IMR-90 (cell line): ENCODE results near the gene GATA5. TPM values are rescaled to one million over a fixed set of nuclear protein-coding genes. Genes with fewer than 3 reads are reported as not detected.

Experiments used
- ATAC-seq: fragments of 200-7000 bp; cut with Tn5 transposase; 2 replicates; pipeline ENCODE4 v1.9.1; 2020; ENCODE audit warnings: low read depth, mild to moderate bottlenecking, moderate library complexity
- BruUV-seq: library from RNA; stranded (reverse); fragments of 400-500 nt; replicated peaks from 2 replicates; lab custom pipeline; 2021; lab: Mats Ljungman, UMichigan
- CTCF ChIA-PET: fragments of 300-600 bp; formaldehyde crosslinking; extraction: SDS; loops from one replicate; lab custom pipeline; 2021; ENCODE audit warnings: antibody characterized with exemption; lab: Yijun Ruan, JAX
- POLR2A ChIA-PET: fragments of 300-600 bp; sonication (Branson Sonifier 250); formaldehyde crosslinking; loops from one replicate; lab custom pipeline; 2022; ENCODE audit warnings: antibody characterized with exemption; ENCODE audit not compliant: unreplicated experiment; lab: Charles Lee
- DNase-seq: peaks from one replicate; pipeline ENCODE4 v3.0.0; 2013
- H2AFZ ChIP-seq: replicated peaks from 2 replicates; pipeline ENCODE3; 2013; ENCODE audit warnings: low read length, mild to moderate bottlenecking; ENCODE audit not compliant: poor library complexity
- H2AK5ac ChIP-seq: 2 replicates; pipeline ENCODE4 v1.6.1; 2013; ENCODE audit warnings: low read depth, low read length, inconsistent platforms
- H2AK9ac ChIP-seq: replicated peaks from 2 replicates; pipeline ENCODE3; 2013; ENCODE audit warnings: mild to moderate bottlenecking, low read depth, low read length, moderate library complexity; ENCODE audit not compliant: poor library complexity
- H2BK120ac ChIP-seq: 2 replicates; pipeline ENCODE4 v1.6.1; 2013; ENCODE audit warnings: low read depth, low read length, inconsistent platforms
- H2BK15ac ChIP-seq: 3 replicates; pipeline ENCODE4 v1.6.1; 2013; ENCODE audit warnings: low read depth, low read length, inconsistent platforms
- H2BK20ac ChIP-seq: 2 replicates; pipeline ENCODE4 v1.6.1; 2013; ENCODE audit warnings: low read depth, mild to moderate bottlenecking, inconsistent platforms, low read length, moderate library complexity
- H2BK5ac ChIP-seq: 2 replicates; pipeline ENCODE4 v1.6.1; 2013; ENCODE audit warnings: mild to moderate bottlenecking, low read depth, low read length, inconsistent platforms; ENCODE audit not compliant: poor library complexity, severe bottlenecking
- H3K14ac ChIP-seq: replicated peaks from 2 replicates; pipeline ENCODE4 v1.6.1; 2013; ENCODE audit warnings: low read depth, low read length, inconsistent platforms
- H3K18ac ChIP-seq: 2 replicates; pipeline ENCODE4 v1.6.1; 2013; ENCODE audit warnings: low read depth, low read length, control low read depth
- H3K23ac ChIP-seq: 2 replicates; pipeline ENCODE4 v1.6.1; 2013; ENCODE audit warnings: low read depth, low read length, inconsistent platforms
- H3K27ac ChIP-seq: 2 replicates; pipeline ENCODE4 v1.5.1; 2013; ENCODE audit warnings: mild to moderate bottlenecking, control low read depth, low read length; ENCODE audit not compliant: insufficient read depth
- H3K27me3 ChIP-seq: 2 replicates; pipeline ENCODE4 v1.6.1; 2013; ENCODE audit warnings: low read length; ENCODE audit not compliant: control insufficient read depth, insufficient read depth
- H3K36me3 ChIP-seq: 2 replicates; pipeline ENCODE4 v1.6.1; 2013; ENCODE audit warnings: low read length, mixed read lengths; ENCODE audit not compliant: control insufficient read depth, insufficient read depth
- H3K4ac ChIP-seq: 2 replicates; pipeline ENCODE4 v1.6.1; 2013; ENCODE audit warnings: low read depth, low read length, inconsistent platforms
- H3K4me1 ChIP-seq: 2 replicates; pipeline ENCODE4 v1.6.1; 2013; ENCODE audit warnings: low read length, mixed read lengths; ENCODE audit not compliant: control insufficient read depth, insufficient read depth
- H3K4me2 ChIP-seq: 2 replicates; pipeline ENCODE4 v1.6.1; 2013; ENCODE audit warnings: low read depth, mild to moderate bottlenecking, control low read depth, low read length, moderate library complexity
- H3K4me3 ChIP-seq: 2 replicates; pipeline ENCODE4 v1.5.1; 2013; ENCODE audit warnings: low read depth, mild to moderate bottlenecking, control low read depth, low read length, moderate library complexity; ENCODE audit not compliant: insufficient read depth
- H3K56ac ChIP-seq: 2 replicates; pipeline ENCODE4 v1.6.1; 2013; ENCODE audit warnings: low read length, inconsistent platforms; ENCODE audit not compliant: insufficient read depth; ENCODE audit errors: extremely low read depth
- H3K79me1 ChIP-seq, 2 experiments: 2 replicates each; pipeline ENCODE4 v1.6.1; 2013; ENCODE audit warnings: low read length in 2 of 2, inconsistent platforms in 1 of 2, low read depth in 1 of 2
- H3K9ac ChIP-seq: 2 replicates; pipeline ENCODE4 v1.6.1; 2013; ENCODE audit warnings: low read depth, low read length, control low read depth
- H3K9me1 ChIP-seq: 2 replicates; pipeline ENCODE4 v1.6.1; 2013; ENCODE audit warnings: low read length, inconsistent platforms; ENCODE audit not compliant: insufficient read depth
- H3K9me3 ChIP-seq: 2 replicates; pipeline ENCODE4 v1.6.1; 2013; ENCODE audit warnings: low read length; ENCODE audit not compliant: control insufficient read depth, insufficient read depth
- H4K20me1 ChIP-seq: 2 replicates; pipeline ENCODE4 v1.6.1; 2013; ENCODE audit warnings: low read length, inconsistent platforms; ENCODE audit not compliant: insufficient read depth
- H4K5ac ChIP-seq: 2 replicates; pipeline ENCODE4 v1.6.1; 2013; ENCODE audit warnings: mild to moderate bottlenecking, low read depth, low read length, control low read depth
- H4K8ac ChIP-seq, 2 experiments: 2 replicates each; pipeline ENCODE4 v1.6.1; 2013; ENCODE audit warnings: low read depth in 2 of 2, low read length in 2 of 2, control low read depth in 1 of 2, inconsistent platforms in 1 of 2
- H4K91ac ChIP-seq: 2 replicates; pipeline ENCODE4 v1.6.1; 2013; ENCODE audit warnings: low read depth, low read length, inconsistent platforms; ENCODE audit not compliant: insufficient read depth
- CHD1 ChIP-seq: IDR thresholded peaks from 2 replicates; pipeline ENCODE4 v1.6.1; 2012; ENCODE audit warnings: low read depth, low read length, improper control_type of control experiment
- MXI1 ChIP-seq: IDR thresholded peaks from 2 replicates; pipeline ENCODE4 v1.6.1; 2012; ENCODE audit warnings: low read depth, mild to moderate bottlenecking, low read length, moderate library complexity, borderline replicate concordance
- RAD21 ChIP-seq: IDR thresholded peaks from 2 replicates; pipeline ENCODE4 v1.6.1; 2012; ENCODE audit warnings: low read length, improper control_type of control experiment
- RFX5 ChIP-seq: IDR thresholded peaks from 2 replicates; pipeline ENCODE4 v1.8.0; 2012; ENCODE audit warnings: low read depth, mild to moderate bottlenecking, low read length, moderate library complexity
- WGBS, 2 experiments: methylation state at CpG; one replicate each; pipeline versions ENCODE4 v1.1.5 to v1.1.7; 2013; ENCODE audit warnings: missing lambda C conversion rate in 2 of 2; ENCODE audit not compliant: insufficient read length in 1 of 2; ENCODE audit errors: extremely low coverage in 2 of 2; 5-methylcytosine and 5-hydroxymethylcytosine counted together
- dilution Hi-C: fragments of 300-500 bp; cut with HindIII; formaldehyde crosslinking; loops from one replicate; pipeline ENCODE4 v1.14.3; 2018; ENCODE audit warnings: low sequenced_read_pairs; ENCODE audit not compliant: unreplicated experiment
- in situ Hi-C: fragments of 300-500 bp; cut with MboI; formaldehyde crosslinking; loops from 3 replicates; pipeline ENCODE4 v1.14.3; 2019; ENCODE audit warnings: low sequenced_read_pairs, inconsistent platforms, mixed read lengths
- intact Hi-C: fragments of 100-400 bp; cut with micrococcal nuclease; formaldehyde crosslinking; loops from 2 replicates; pipeline ENCODE4 v1.10.0; 2022
- polyA plus RNA-seq, 3 experiments: library from polyadenylated mRNA; depleted of rRNA; stranded (reverse); fragments of >200 nt; gene quantifications; 2 replicates each; pipeline ENCODE4 v1.2.3, GENCODE V29; 2012; ENCODE audit warnings: low replicate concordance in 1 of 3
- total RNA-seq: library from RNA; depleted of rRNA; stranded (reverse); fragments of >200 nt; gene quantifications from 2 replicates; pipeline ENCODE4 v1.2.3, GENCODE V29; 2012
- TF ChIP-seq, protein P1 (sequence below): conservative IDR thresholded peaks from 2 replicates; pipeline ENCODE4 v1.5.1; 2012; ENCODE audit warnings: mild to moderate bottlenecking, low read depth, low read length, improper control_type of control experiment

Gene GATA5
- total and polyA plus RNA-seq, 2 of the 4 experiments (the other 2 are of a cell fraction) = not detected

GRCh38 chr20:62449951-62450691 is 25.7 kb downstream of the GATA5 start:
- intact Hi-C loops = no loop called here
- Histone ChIP-seq H3K9me3 (no peaks in the 10 kb centered on the region), H2AFZ (no peak overlapping the region), H2AK5ac (no peak overlapping the region), H3K27ac (no peak overlapping the region), H3K14ac (no peak overlapping the region), H2BK5ac (no peak overlapping the region), H4K20me1 (no peaks in the 10 kb centered on the region), H3K79me1 (no peaks in the 10 kb centered on the region), H4K8ac (no peak overlapping the region), H2BK15ac (no peak overlapping the region), H2BK120ac (no peak overlapping the region), H3K9me1 (no peaks in the 10 kb centered on the region), H3K4ac (no peak overlapping the region), H3K18ac (no peak overlapping the region), H2BK20ac (no peak overlapping the region), H3K23ac (no peak overlapping the region), H3K4me3 (no peak overlapping the region), H4K5ac (no peak overlapping the region), H3K9ac (no peak overlapping the region), H3K36me3 (no peaks in the 10 kb centered on the region), H3K4me2 (no peak overlapping the region), H3K4me1 (no peaks in the 10 kb centered on the region), H2AK9ac (no peak overlapping the region), H4K91ac (no peak overlapping the region), H3K27me3 (peaks cover 37% of the 10 kb centered on the region), H3K56ac (no peak overlapping the region)
- ATAC-seq (no peak), DNase-seq (no peak)
- dilution Hi-C loops = no loop called here
- ChIA-PET CTCF (no interaction called here), POLR2A (no interaction called here)
- no peak for TF ChIP-seq CHD1
- TF ChIP-seq RFX5 = no peak
- no peak for TF ChIP-seq RAD21
- TF ChIP-seq MXI1 = no peak
- TF ChIP-seq, protein P1, sequence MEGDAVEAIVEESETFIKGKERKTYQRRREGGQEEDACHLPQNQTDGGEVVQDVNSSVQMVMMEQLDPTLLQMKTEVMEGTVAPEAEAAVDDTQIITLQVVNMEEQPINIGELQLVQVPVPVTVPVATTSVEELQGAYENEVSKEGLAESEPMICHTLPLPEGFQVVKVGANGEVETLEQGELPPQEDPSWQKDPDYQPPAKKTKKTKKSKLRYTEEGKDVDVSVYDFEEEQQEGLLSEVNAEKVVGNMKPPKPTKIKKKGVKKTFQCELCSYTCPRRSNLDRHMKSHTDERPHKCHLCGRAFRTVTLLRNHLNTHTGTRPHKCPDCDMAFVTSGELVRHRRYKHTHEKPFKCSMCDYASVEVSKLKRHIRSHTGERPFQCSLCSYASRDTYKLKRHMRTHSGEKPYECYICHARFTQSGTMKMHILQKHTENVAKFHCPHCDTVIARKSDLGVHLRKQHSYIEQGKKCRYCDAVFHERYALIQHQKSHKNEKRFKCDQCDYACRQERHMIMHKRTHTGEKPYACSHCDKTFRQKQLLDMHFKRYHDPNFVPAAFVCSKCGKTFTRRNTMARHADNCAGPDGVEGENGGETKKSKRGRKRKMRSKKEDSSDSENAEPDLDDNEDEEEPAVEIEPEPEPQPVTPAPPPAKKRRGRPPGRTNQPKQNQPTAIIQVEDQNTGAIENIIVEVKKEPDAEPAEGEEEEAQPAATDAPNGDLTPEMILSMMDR = no peak
- in situ Hi-C loops = no loop called here
- 52% methylated on average over 5 of the region's 24 CpGs; no CpG with 5 or more reads in 1 of the 2 experiments for WGBS, 2 experiments
- BruUV-seq = no TSS peak
